SK-N-SH treated with all-trans-retinoic acid at 6 μM for 48 hours (cell line): ENCODE data around the gene DDAH1.

Source experiments
- CSDC2 ChIP-seq: fragments of 250-450 bp; sonication (Bioruptor Pico); IDR thresholded peaks from 2 replicates; pipeline ENCODE4 v1.5.0; 2020; ENCODE audit warnings: mild to moderate bottlenecking, moderate library complexity
- PPARA ChIP-seq: fragments of 250-450 bp; sonication (Bioruptor Pico); IDR thresholded peaks from 2 replicates; pipeline ENCODE4 v1.5.0; 2020; ENCODE audit warnings: mild to moderate bottlenecking, borderline replicate concordance
- SNAI2 ChIP-seq: fragments of 250-450 bp; sonication (Bioruptor Pico); IDR thresholded peaks from 2 replicates; pipeline ENCODE4 v1.5.0; 2020; ENCODE audit warnings: mild to moderate bottlenecking, moderate library complexity
- TOX ChIP-seq: fragments of 250-450 bp; sonication (Bioruptor Pico); IDR thresholded peaks from 2 replicates; pipeline ENCODE4 v1.8.0; 2021; ENCODE audit warnings: mild to moderate bottlenecking, moderate library complexity, borderline replicate concordance
- ZFP3 ChIP-seq: fragments of 250-450 bp; sonication (Bioruptor Pico); IDR thresholded peaks from 2 replicates; pipeline ENCODE4 v1.5.0; 2020; ENCODE audit warnings: mild to moderate bottlenecking, moderate library complexity
- ZFP30 ChIP-seq: fragments of 450-650 bp; formaldehyde crosslinking; IDR thresholded peaks from 2 replicates; pipeline ENCODE4 v1.5.0; 2022; ENCODE audit warnings: mild to moderate bottlenecking, moderate library complexity
- ZNF70 ChIP-seq: fragments of 450-650 bp; formaldehyde crosslinking; IDR thresholded peaks from 2 replicates; pipeline ENCODE4 v1.5.0; 2020; ENCODE audit warnings: mild to moderate bottlenecking, moderate library complexity
- ZNF8 ChIP-seq: fragments of 450-650 bp; formaldehyde crosslinking; IDR thresholded peaks from 2 replicates; pipeline ENCODE4 v1.5.0; 2020; ENCODE audit warnings: mild to moderate bottlenecking, moderate library complexity
- TF ChIP-seq, protein P1 (sequence below): fragments of 250-450 bp; sonication (Bioruptor Pico); IDR thresholded peaks from 2 replicates; pipeline ENCODE4 v1.5.1; 2021; ENCODE audit warnings: mild to moderate bottlenecking, moderate library complexity
- TF ChIP-seq, protein P2 (sequence below): fragments of 250-450 bp; sonication (Bioruptor Pico); IDR thresholded peaks from 2 replicates; pipeline ENCODE4 v1.5.1; 2020; ENCODE audit warnings: low read depth, mild to moderate bottlenecking, moderate library complexity
- TF ChIP-seq, protein P3 (sequence below): fragments of 250-450 bp; sonication (Bioruptor Pico); IDR thresholded peaks from 2 replicates; pipeline ENCODE4 v1.5.0; 2020; ENCODE audit warnings: mild to moderate bottlenecking, moderate library complexity
- TF ChIP-seq, protein P4 (sequence below): fragments of 250-450 bp; sonication (Bioruptor Pico); IDR thresholded peaks from 2 replicates; pipeline ENCODE4 v1.8.0; 2020; ENCODE audit warnings: mild to moderate bottlenecking, moderate library complexity, borderline replicate concordance

DNA sequence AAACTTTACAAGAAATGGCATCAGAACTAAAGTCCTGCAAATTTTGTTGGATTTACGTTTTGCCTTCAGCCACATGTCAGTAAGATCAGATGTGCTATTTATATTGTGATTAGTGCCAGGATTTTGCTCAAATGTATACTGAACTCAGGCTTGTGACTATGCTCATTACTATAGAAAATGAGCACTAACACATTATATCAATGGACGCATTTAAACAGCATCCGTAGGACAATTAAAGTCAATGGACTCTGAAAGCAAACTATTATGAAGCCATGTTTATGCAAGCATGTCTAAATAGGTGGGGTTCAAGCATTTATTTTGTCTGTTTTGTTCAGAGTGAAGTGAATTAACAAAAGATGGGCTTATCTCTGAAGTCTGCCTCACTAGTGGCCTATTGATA is 20.6 kb upstream of the DDAH1 start:
- TF ChIP-seq PPARA (CRISPR knock-in tag) (no peak), ZNF70 (CRISPR knock-in tag) (no peak), ZNF8 (no peak), CSDC2 (no peak), ZFP3 (no peak), SNAI2 (CRISPR knock-in tag) (no peak), ZFP30 (CRISPR knock-in tag) (no peak), TOX (no peak)
- TF ChIP-seq, protein P1, sequence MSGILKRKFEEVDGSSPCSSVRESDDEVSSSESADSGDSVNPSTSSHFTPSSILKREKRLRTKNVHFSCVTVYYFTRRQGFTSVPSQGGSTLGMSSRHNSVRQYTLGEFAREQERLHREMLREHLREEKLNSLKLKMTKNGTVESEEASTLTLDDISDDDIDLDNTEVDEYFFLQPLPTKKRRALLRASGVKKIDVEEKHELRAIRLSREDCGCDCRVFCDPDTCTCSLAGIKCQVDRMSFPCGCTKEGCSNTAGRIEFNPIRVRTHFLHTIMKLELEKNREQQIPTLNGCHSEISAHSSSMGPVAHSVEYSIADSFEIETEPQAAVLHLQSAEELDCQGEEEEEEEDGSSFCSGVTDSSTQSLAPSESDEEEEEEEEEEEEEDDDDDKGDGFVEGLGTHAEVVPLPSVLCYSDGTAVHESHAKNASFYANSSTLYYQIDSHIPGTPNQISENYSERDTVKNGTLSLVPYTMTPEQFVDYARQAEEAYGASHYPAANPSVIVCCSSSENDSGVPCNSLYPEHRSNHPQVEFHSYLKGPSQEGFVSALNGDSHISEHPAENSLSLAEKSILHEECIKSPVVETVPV = no peak
- TF ChIP-seq, protein P2, sequence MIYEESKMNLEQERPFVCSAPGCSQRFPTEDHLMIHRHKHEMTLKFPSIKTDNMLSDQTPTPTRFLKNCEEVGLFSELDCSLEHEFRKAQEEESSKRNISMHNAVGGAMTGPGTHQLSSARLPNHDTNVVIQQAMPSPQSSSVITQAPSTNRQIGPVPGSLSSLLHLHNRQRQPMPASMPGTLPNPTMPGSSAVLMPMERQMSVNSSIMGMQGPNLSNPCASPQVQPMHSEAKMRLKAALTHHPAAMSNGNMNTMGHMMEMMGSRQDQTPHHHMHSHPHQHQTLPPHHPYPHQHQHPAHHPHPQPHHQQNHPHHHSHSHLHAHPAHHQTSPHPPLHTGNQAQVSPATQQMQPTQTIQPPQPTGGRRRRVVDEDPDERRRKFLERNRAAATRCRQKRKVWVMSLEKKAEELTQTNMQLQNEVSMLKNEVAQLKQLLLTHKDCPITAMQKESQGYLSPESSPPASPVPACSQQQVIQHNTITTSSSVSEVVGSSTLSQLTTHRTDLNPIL = no peak
- TF ChIP-seq, protein P3, sequence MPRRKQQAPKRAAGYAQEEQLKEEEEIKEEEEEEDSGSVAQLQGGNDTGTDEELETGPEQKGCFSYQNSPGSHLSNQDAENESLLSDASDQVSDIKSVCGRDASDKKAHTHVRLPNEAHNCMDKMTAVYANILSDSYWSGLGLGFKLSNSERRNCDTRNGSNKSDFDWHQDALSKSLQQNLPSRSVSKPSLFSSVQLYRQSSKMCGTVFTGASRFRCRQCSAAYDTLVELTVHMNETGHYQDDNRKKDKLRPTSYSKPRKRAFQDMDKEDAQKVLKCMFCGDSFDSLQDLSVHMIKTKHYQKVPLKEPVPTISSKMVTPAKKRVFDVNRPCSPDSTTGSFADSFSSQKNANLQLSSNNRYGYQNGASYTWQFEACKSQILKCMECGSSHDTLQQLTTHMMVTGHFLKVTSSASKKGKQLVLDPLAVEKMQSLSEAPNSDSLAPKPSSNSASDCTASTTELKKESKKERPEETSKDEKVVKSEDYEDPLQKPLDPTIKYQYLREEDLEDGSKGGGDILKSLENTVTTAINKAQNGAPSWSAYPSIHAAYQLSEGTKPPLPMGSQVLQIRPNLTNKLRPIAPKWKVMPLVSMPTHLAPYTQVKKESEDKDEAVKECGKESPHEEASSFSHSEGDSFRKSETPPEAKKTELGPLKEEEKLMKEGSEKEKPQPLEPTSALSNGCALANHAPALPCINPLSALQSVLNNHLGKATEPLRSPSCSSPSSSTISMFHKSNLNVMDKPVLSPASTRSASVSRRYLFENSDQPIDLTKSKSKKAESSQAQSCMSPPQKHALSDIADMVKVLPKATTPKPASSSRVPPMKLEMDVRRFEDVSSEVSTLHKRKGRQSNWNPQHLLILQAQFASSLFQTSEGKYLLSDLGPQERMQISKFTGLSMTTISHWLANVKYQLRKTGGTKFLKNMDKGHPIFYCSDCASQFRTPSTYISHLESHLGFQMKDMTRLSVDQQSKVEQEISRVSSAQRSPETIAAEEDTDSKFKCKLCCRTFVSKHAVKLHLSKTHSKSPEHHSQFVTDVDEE (CRISPR knock-in tag) = no peak
- TF ChIP-seq, protein P4, sequence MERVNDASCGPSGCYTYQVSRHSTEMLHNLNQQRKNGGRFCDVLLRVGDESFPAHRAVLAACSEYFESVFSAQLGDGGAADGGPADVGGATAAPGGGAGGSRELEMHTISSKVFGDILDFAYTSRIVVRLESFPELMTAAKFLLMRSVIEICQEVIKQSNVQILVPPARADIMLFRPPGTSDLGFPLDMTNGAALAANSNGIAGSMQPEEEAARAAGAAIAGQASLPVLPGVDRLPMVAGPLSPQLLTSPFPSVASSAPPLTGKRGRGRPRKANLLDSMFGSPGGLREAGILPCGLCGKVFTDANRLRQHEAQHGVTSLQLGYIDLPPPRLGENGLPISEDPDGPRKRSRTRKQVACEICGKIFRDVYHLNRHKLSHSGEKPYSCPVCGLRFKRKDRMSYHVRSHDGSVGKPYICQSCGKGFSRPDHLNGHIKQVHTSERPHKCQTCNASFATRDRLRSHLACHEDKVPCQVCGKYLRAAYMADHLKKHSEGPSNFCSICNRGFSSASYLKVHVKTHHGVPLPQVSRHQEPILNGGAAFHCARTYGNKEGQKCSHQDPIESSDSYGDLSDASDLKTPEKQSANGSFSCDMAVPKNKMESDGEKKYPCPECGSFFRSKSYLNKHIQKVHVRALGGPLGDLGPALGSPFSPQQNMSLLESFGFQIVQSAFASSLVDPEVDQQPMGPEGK (CRISPR knock-in tag) = no peak
